GM23338 (cell line): ENCODE data around the gene C6orf120.

Source experiments
- CREB1 ChIP-seq: fragments of 250-450 bp; sonication (Bioruptor Pico); IDR thresholded peaks from 2 replicates; pipeline ENCODE4 v1.5.0; 2020; ENCODE audit warnings: low read depth, mild to moderate bottlenecking, moderate library complexity
- CTCF ChIP-seq, 2 experiments: fragments of 200-600 bp in 1 of 2; sonication (generic) in 1 of 2; conservative IDR thresholded peaks; 2 replicates each; pipeline versions ENCODE4 v1.5.1 to v1.6.1; 2016 to 2017; ENCODE audit warnings: antibody characterized with exemption in 2 of 2, low read depth in 2 of 2, mild to moderate bottlenecking in 2 of 2, moderate library complexity in 1 of 2
- ETS1 ChIP-seq: IDR thresholded peaks from 2 replicates; pipeline ENCODE4 v1.6.1; 2016; ENCODE audit warnings: antibody characterized with exemption
- EZH2 ChIP-seq: fragments of 200-600 bp; sonication (generic); IDR thresholded peaks from one replicate; pipeline ENCODE4 v1.8.0; 2017; ENCODE audit warnings: antibody characterized with exemption, mild to moderate bottlenecking, low read depth; ENCODE audit not compliant: unreplicated experiment
- EZH2phosphoT487 ChIP-seq: fragments of 200-600 bp; sonication (generic); IDR thresholded peaks from one replicate; pipeline ENCODE4 v1.8.1; 2018; ENCODE audit warnings: antibody characterized with exemption; ENCODE audit not compliant: unreplicated experiment
- JUNB ChIP-seq: IDR thresholded peaks from one replicate; pipeline ENCODE4 v1.6.1; 2016; ENCODE audit warnings: antibody characterized with exemption; ENCODE audit not compliant: unreplicated experiment
- POLR2AphosphoS5 ChIP-seq: IDR thresholded peaks from 2 replicates; pipeline ENCODE4 v1.6.1; 2016; ENCODE audit warnings: antibody characterized with exemption, low read depth
- REST ChIP-seq: IDR thresholded peaks from one replicate; pipeline ENCODE4 v1.6.1; 2018; ENCODE audit warnings: antibody characterized with exemption; ENCODE audit not compliant: unreplicated experiment
- STAT1 ChIP-seq: IDR thresholded peaks from one replicate; pipeline ENCODE4 v1.6.1; 2016; ENCODE audit warnings: antibody characterized with exemption; ENCODE audit not compliant: unreplicated experiment

GRCh38 chr6:169702840-169703246 is 917 bp downstream of the C6orf120 start:
- TF ChIP-seq ETS1 (no peak), EZH2 (no peak), POLR2AphosphoS5 (no peak), CTCF (conservative IDR thresholded peaks at IDR 0.05; ENCODE audit: low read depth in 2 of 2) (no peak), REST (no peak), JUNB (no peak), EZH2phosphoT487 (no peak), CREB1 (CRISPR knock-in tag) (no peak), STAT1 (no peak)
